Fibroblast of villous mesenchyme (primary cell): ENCODE measurements around the gene GCC1. TPM values are rescaled to one million over a fixed set of nuclear protein-coding genes. Genes with fewer than 3 reads are reported as not detected.
"Not testable (repeated sequence)": the region's sequence is repeated elsewhere in the genome, so short reads cannot be mapped to it uniquely, and the experiment has no call there.

Experiments
- DNase-seq: peaks from one replicate; pipeline ENCODE4 v3.0.0-alpha.2; 2010; ENCODE audit warnings: low read depth
- H3K4me3 ChIP-seq: 2 replicates; pipeline ENCODE4 v1.5.1; 2011; ENCODE audit warnings: low read depth, mild to moderate bottlenecking, low read length
- total RNA-seq: library from RNA; depleted of rRNA; stranded (reverse); fragments of >200 nt; gene quantifications from 2 replicates; pipeline ENCODE4 v1.2.3, GENCODE V29; 2012
- TF ChIP-seq, protein P1 (sequence below): IDR thresholded peaks from 2 replicates; pipeline ENCODE4 v1.5.1; 2012; ENCODE audit warnings: low read depth, mild to moderate bottlenecking, low read length; ENCODE audit not compliant: insufficient read depth

GCC1 gene
- total RNA-seq, 1 donor, result 19.0 TPM

DNA sequence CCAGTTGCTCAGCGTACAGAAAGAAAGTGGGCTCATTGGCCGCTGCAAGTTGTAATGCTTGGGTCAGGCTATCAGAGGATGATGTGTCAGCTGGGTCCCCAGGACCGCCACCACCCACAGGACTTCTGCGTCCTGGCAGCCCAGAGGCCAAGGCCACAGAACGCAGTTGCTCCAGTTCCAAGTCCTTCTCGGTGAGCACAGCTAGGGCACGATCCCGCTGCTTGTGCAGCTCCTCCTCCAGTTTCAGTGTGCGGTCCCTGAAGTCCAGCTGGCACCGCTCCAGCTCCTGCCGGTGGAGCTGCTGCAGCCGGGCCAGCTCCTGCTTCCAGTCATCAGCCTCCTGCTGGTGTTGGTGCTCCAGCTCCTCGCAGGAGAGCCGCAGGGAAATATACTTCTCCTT, 3.0 kb downstream of the GCC1 start:
- DNase-seq, result peak; percentile 36
- no peak overlapping the region for H3K4me3 ChIP-seq
- TF ChIP-seq, protein P1, sequence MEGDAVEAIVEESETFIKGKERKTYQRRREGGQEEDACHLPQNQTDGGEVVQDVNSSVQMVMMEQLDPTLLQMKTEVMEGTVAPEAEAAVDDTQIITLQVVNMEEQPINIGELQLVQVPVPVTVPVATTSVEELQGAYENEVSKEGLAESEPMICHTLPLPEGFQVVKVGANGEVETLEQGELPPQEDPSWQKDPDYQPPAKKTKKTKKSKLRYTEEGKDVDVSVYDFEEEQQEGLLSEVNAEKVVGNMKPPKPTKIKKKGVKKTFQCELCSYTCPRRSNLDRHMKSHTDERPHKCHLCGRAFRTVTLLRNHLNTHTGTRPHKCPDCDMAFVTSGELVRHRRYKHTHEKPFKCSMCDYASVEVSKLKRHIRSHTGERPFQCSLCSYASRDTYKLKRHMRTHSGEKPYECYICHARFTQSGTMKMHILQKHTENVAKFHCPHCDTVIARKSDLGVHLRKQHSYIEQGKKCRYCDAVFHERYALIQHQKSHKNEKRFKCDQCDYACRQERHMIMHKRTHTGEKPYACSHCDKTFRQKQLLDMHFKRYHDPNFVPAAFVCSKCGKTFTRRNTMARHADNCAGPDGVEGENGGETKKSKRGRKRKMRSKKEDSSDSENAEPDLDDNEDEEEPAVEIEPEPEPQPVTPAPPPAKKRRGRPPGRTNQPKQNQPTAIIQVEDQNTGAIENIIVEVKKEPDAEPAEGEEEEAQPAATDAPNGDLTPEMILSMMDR, result no peak

DNA sequence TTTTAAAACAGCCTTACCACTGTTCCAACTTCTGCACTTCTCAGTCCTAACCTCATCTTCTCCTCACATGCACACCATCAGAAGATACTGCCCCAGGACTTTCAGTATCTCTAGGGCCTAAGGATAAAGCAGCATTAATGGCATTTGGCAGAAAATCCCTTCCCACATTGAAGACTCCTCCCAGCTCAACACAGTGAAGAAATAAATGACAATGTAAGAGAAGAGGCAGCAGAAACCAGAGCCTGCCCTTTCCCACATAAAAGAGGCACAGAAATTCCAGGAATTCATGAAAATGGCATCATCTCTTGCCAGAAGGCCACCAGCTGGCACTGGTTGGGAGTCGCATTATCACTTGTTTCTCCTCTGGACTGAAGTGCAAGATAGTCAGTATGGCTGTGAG, 3.7 kb downstream of the GCC1 start:
- no peak overlapping the region for H3K4me3 ChIP-seq
- DNase-seq, result peak; percentile 23
- TF ChIP-seq, protein P1, result no peak

DNA sequence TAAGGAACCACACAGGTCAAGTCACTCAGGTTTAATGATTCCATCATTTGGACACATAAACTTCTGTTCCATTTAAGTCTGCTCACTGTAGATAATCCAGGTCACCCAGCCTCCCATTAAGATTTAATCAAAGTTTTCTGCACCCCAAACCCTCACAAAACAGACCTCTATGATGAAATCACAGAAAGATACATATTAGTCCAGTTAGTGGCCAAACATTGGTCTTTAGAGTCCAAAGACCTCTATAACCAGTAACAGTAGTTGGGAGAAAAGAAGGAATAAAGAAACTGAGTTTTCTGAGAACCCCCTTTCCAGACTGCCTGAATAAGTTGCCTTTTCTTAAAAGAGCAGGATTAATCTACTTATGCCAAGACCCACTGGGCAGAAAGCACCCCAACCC, 4.8 kb downstream of the GCC1 start:
- DNase-seq, result no peak

DNA sequence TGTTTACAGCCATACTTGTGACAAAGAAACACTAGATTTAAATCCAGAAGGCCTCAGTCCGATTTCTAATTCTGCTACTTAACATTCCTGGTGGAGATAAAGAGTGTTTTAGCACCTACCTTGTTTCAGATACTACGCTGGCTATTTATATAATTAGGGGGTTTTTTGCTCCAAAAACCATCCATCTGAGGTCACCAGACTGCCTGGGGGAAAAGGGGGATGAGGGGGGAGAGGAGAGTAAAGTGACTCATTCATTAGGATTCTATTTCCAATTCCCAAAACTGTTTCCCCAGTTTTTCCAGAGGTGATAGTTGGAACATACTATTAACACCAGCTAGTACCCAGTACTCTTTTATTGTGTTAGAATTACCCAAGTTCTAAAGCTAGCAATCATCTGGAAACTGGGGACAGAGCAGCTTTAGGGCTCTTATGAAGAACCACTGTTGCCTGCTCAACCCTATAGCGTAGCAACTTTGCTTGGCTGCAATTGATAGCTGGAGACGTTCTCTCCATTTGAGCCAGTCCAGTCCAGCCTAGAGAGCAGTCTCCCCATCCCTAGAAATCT, 6.6 kb downstream of the GCC1 start:
- DNase-seq, result no peak
- TF ChIP-seq, protein P1, result no peak
- no peak overlapping the region for H3K4me3 ChIP-seq

More for the DNA sequence above, 4.8 kb downstream of the GCC1 start:
- no peak overlapping the region for H3K4me3 ChIP-seq
- TF ChIP-seq, protein P1, result no peak

DNA sequence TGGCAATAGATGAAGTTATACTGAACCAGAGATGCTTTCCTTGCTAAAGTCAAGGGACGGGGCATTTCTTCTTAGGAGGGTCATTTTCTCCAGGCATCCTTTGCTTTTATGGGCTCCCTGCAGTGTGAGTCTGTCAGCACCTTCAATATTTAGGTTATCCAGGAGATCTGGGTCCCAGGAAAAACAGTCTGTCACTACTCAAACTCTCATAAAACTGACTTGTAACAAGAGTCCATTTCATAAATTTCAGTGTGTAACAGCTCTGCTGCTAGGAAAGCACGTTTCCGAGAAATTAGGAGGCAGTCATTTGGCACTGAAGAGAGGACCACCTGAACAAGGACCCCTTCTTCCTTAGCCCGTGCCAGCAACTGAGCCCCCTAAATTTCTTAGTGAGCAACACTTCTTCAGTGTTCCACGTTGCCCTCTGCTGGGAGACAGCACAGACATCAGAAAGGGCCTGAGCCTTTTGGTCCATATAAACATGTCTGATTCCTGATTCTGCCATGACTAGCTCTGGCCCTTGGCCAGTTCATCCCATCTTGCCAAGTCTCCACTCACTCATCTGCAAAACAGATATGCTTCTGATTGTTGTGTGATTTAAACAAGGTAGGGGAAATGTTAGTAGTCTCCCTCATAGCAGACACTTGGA, 7.2 kb downstream of the GCC1 start:
- H3K4me3 ChIP-seq, result no peak overlapping the region
- peak; percentile 14 for DNase-seq
- TF ChIP-seq, protein P1, result peak; percentile 41

DNA sequence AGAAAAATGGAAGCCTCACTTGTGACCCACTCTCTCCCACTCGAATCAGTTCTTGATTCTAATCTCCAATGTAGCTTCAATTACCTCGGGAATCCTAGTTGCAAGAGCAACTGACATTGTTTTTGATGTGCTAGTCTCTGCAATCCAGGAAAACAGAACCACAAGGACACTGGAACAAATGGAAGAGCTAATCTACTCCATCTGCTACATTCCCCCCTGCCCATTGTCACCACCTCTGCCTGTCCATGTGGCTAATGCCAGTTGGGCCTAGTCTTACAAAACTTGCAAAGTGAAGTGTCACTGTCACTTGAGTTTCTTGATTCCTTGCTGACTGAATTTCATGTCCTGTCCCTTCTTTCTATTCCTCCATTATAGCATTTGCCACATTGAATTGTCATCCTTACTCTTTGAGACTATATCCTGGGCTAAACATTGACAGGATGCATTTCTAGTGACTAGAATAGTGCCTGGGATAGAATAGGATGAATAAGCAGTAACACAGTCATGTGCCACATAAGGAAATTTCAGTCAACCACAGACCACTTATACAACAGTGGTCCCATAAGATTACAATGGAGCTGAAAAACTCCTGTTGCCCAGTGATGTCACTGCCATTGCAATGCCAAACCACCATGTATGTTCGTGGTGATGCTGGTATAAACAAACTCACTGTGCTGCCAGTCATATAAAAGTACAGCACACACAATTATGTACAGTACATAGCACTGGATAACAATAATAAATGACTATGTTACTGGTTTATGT, 13.5 kb downstream of the GCC1 start:
- no peak overlapping the region for H3K4me3 ChIP-seq
- no peak for DNase-seq
- TF ChIP-seq, protein P1, result no peak

DNA sequence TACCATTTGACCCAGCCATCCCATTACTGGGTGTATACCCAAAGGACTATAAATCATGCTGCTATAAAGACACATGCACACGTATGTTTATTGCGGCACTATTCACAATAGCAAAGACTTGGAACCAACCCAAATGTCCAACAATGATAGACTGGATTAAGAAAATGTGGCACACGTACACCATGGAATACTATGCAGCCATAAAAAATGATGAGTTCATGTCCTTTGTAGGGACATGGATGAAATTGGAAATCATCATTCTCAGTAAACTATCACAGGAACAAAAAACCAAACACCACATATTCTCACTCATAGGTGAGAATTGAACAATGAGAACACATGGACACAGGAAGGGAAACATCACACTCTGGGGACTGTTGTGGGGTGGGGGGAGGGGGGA, 17.4 kb downstream of the GCC1 start:
- not testable (repeated sequence) for DNase-seq, H3K4me3 ChIP-seq
